ENCODE results near the gene SLC28A3. TPM values are rescaled to one million over a fixed set of nuclear protein-coding genes. Genes with fewer than 3 reads are reported as not detected.

SLC28A3 gene
- total and polyA plus RNA-seq, 2 of the 8 experiments (the other 6 are each of a cell fraction or from before 2014, with no cell fraction given): 0.02 TPM; not detected in 1

- no peak overlapping the region for H3K14ac ChIP-seq (ENCODE audit: insufficient read length)
- 96% methylated on average over 1 of the region's 1 CpG; no CpG with 5 or more reads in 1 of the 2 experiments for WGBS, 2 experiments (ENCODE audit: extremely low coverage in 1 of 2, insufficient coverage in 1 of 2, insufficient read length in 1 of 2, insufficient replicate concordance in 2 of 2, low coverage in 1 of 2, low lambda C conversion rate in 2 of 2, missing lambda C conversion rate in 1 of 2)
- no peak for FAIRE-seq
- H3K27ac ChIP-seq (ENCODE audit: low read depth, low read length): no peak overlapping the region
- H2BK20ac ChIP-seq (ENCODE audit: low read length): no peak overlapping the region
- H3K79me1 ChIP-seq (ENCODE audit: low read depth, low read length): no peaks in the 10 kb centered on the region
- H3K4ac ChIP-seq (replicated peaks; ENCODE audit: insufficient read length, low read depth, low read length): no peak overlapping the region
- H4K8ac ChIP-seq (ENCODE audit: extremely low read depth, insufficient read depth, low read length): no peak overlapping the region
- no peaks in the 10 kb centered on the region for H3K79me2 ChIP-seq (ENCODE audit: control insufficient read depth in 1 of 2, insufficient read depth in 2 of 2, low read length in 2 of 2)
- H2BK15ac ChIP-seq (ENCODE audit: low read length): no peak overlapping the region
- no peak for DNase-seq (ENCODE audit: low read depth in 1 of 2, low spot score in 2 of 2)
- H2AK5ac ChIP-seq (ENCODE audit: low read depth, low read length): no peak overlapping the region
- H4K20me1 ChIP-seq (replicated peaks in 1 of 2; ENCODE audit: control insufficient read depth in 1 of 2, insufficient read depth in 2 of 2, low read length in 2 of 2): no peaks in the 10 kb centered on the region
- H3K4me1 ChIP-seq (replicated peaks in 1 of 4; ENCODE audit: control insufficient read depth in 3 of 4, insufficient read depth in 4 of 4, low read length in 3 of 4): peaks cover 0 to 6% (median under 1%) of the 10 kb centered on the region in 4 experiments; a peak in 1 of 7 replicates
- H3K56ac ChIP-seq (replicated peaks; ENCODE audit: insufficient read length, low read depth, low read length): no peak overlapping the region
- no peak overlapping the region for H4K91ac ChIP-seq (replicated peaks; ENCODE audit: insufficient read length, low read length)
- H3K4me2 ChIP-seq (ENCODE audit: insufficient read depth in 1 of 2, low read depth in 2 of 2, low read length in 2 of 2): no peak overlapping the region
- no peak overlapping the region for H3K23ac ChIP-seq (ENCODE audit: insufficient read length)
- H2AFZ ChIP-seq (ENCODE audit: low read length): no peak overlapping the region
- H3K36me3 ChIP-seq (ENCODE audit: control insufficient read depth in 2 of 4, insufficient read depth in 4 of 4, low read length in 3 of 4): no peaks in the 10 kb centered on the region
- CTCF ChIA-PET (ENCODE audit: partially characterized antibody): no interaction called here
- TF ChIP-seq POLR2AphosphoS5 (IDR thresholded peaks at IDR 0.05; ENCODE audit: low read depth, low read length): no peak
- H3K9ac ChIP-seq (replicated peaks in 1 of 4; ENCODE audit: extremely low read depth in 1 of 4, low read depth in 3 of 4, low read length in 3 of 4): no peak overlapping the region
- POLR2A ChIA-PET (ENCODE audit: partially characterized antibody): no interaction called here
- H2BK5ac ChIP-seq (ENCODE audit: low read depth, low read length): no peak overlapping the region
- no peak overlapping the region for H3K18ac ChIP-seq (ENCODE audit: extremely low read depth, low read length)
- no peak overlapping the region for H3K4me3 ChIP-seq (ENCODE audit: extremely low read depth in 1 of 4, insufficient read depth in 2 of 4, low read depth in 3 of 4, low read length in 4 of 4)
- no peak overlapping the region for H4K5ac ChIP-seq (ENCODE audit: insufficient read length, low read depth, low read length)
- no peak overlapping the region for H2BK12ac ChIP-seq (ENCODE audit: low read depth, low read length)
- no peaks in the 10 kb centered on the region for H3K27me3 ChIP-seq (replicated peaks in 1 of 4; ENCODE audit: control insufficient read depth in 3 of 4, extremely low read depth in 1 of 4, insufficient read depth in 3 of 4, low read length in 3 of 4)
- no peak overlapping the region for H2BK120ac ChIP-seq (replicated peaks; ENCODE audit: low read depth, low read length)
- no peaks in the 10 kb centered on the region for H3K9me3 ChIP-seq (ENCODE audit: insufficient read depth in 2 of 2, low read depth in 1 of 2, low read length in 1 of 2)
- no peaks in the 10 kb centered on the region; the same call in 1 of the 2 replicates for H3K23me2 ChIP-seq (ENCODE audit: low read depth, low read length)
Observed at GRCh38 chr9:84330246-84330645, 10.3 kb downstream of the SLC28A3 start.
